PC-3 (cell line): ENCODE measurements around the gene AGAP1.

ENCODE experiments used
- CTCF ChIP-seq: fragments of 300-600 bp; sonication (generic); conservative IDR thresholded peaks from 2 replicates; pipeline ENCODE4 v1.5.1; 2017; ENCODE audit warnings: antibody characterized with exemption, low read depth, mild to moderate bottlenecking, low read length
- EZH2phosphoT487 ChIP-seq: fragments of 300-600 bp; sonication (generic); IDR thresholded peaks from 2 replicates; pipeline ENCODE4 v1.6.1; 2018; ENCODE audit warnings: mild to moderate bottlenecking, antibody characterized with exemption, low read length, borderline replicate concordance

DNA sequence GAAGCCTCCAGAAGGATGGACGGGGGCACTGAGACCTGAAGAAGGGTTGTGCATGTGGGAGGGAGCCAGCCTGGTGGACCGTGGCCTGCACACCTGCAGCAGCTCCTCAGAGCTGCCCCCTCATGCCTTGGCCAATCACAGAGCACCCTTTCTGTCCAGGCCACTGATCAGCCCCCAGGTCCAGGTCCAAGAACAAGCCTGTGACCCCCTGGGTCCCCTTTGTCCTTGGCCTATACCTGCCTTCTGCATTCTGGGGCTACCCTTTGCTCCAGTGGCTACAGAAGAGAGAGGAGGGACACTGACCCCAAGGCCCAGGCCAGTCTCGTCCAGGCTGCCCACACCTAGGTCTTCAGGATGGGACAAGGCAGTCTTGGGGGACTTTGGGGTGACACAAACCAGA is 62.2 kb downstream of the AGAP1 start:
- TF ChIP-seq CTCF: no peak
- TF ChIP-seq EZH2phosphoT487: no peak
